ENCODE results near the gene PAPPA. TPM values are rescaled to one million over a fixed set of nuclear protein-coding genes. Genes with fewer than 3 reads are reported as not detected.
A peak's percentile ranks its signal among the peaks of the same experiment; 100 is the strongest.

PAPPA gene
- total and polyA plus RNA-seq, 2 experiments from 2014 or later = 0.76 to 0.80 TPM

- H3K4me1 ChIP-seq (ENCODE audit: low read depth) = no peaks in the 10 kb centered on the region
- DNase-seq (ENCODE audit: low read depth in 1 of 2, low spot score in 1 of 2) = no peak
- no peaks in the 10 kb centered on the region for H3K9me3 ChIP-seq (ENCODE audit: low read depth)
- no peak overlapping the region for H3K4me3 ChIP-seq
- no peaks in the 10 kb centered on the region for H3K36me3 ChIP-seq
- TF ChIP-seq, protein P1, sequence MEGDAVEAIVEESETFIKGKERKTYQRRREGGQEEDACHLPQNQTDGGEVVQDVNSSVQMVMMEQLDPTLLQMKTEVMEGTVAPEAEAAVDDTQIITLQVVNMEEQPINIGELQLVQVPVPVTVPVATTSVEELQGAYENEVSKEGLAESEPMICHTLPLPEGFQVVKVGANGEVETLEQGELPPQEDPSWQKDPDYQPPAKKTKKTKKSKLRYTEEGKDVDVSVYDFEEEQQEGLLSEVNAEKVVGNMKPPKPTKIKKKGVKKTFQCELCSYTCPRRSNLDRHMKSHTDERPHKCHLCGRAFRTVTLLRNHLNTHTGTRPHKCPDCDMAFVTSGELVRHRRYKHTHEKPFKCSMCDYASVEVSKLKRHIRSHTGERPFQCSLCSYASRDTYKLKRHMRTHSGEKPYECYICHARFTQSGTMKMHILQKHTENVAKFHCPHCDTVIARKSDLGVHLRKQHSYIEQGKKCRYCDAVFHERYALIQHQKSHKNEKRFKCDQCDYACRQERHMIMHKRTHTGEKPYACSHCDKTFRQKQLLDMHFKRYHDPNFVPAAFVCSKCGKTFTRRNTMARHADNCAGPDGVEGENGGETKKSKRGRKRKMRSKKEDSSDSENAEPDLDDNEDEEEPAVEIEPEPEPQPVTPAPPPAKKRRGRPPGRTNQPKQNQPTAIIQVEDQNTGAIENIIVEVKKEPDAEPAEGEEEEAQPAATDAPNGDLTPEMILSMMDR (IDR thresholded peaks at IDR 0.05; ENCODE audit: low read depth, low read length) = no peak
- no peak overlapping the region for H3K27ac ChIP-seq
- no peaks in the 10 kb centered on the region for H3K27me3 ChIP-seq
These were observed 97.8 kb downstream of the PAPPA start for GRCh38 chr9:116251366-116251765.

DNA sequence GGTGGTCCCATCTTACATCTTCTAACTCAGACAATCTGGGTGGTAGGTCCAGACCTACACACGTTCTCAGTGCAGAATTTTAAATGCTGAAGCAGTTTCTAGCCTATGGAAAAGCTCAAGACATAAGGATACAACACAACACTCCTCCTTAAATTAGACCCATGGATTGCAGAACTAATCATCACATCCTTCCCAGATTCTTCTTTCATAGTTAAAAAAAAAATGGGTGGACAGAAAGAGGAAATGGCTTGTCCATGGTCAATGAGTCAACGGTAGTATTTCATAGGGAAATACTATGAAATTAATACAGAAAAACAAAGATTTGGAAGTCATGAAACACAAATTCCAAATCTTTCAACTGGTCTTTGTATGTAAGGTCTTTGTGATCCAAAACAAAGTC is 106.9 kb downstream of the PAPPA start:
- TF ChIP-seq, protein P1 (IDR thresholded peaks at IDR 0.05; ENCODE audit: low read depth, low read length) = no peak
- no peaks in the 10 kb centered on the region for H3K27me3 ChIP-seq
- no peaks in the 10 kb centered on the region for H3K9me3 ChIP-seq (ENCODE audit: low read depth)
- H3K36me3 ChIP-seq = no peaks in the 10 kb centered on the region
- no peaks in the 10 kb centered on the region for H3K4me1 ChIP-seq (ENCODE audit: low read depth)
- no peak overlapping the region for H3K4me3 ChIP-seq
- H3K27ac ChIP-seq = no peak overlapping the region
- no peak for DNase-seq (ENCODE audit: low read depth in 1 of 2, low spot score in 1 of 2)

GRCh38 chr9:116262448-116262847 is 108.9 kb downstream of the PAPPA start:
- no peak for DNase-seq (ENCODE audit: low read depth in 1 of 2, low spot score in 1 of 2)
- H3K27ac ChIP-seq = no peak overlapping the region
- H3K9me3 ChIP-seq (ENCODE audit: low read depth) = no peaks in the 10 kb centered on the region
- TF ChIP-seq, protein P1 (IDR thresholded peaks at IDR 0.05; ENCODE audit: low read depth, low read length) = no peak
- no peaks in the 10 kb centered on the region for H3K27me3 ChIP-seq
- H3K36me3 ChIP-seq = no peaks in the 10 kb centered on the region
- H3K4me3 ChIP-seq = no peak overlapping the region
- no peaks in the 10 kb centered on the region for H3K4me1 ChIP-seq (ENCODE audit: low read depth)

GRCh38 chr9:116264361-116264760 is 110.8 kb downstream of the PAPPA start:
- Histone ChIP-seq H3K9me3 (ENCODE audit: low read depth) (no peaks in the 10 kb centered on the region), H3K36me3 (no peaks in the 10 kb centered on the region), H3K27me3 (no peaks in the 10 kb centered on the region), H3K4me3 (no peak overlapping the region), H3K27ac (no peak overlapping the region), H3K4me1 (ENCODE audit: low read depth) (peaks cover 5% of the 10 kb centered on the region)
- TF ChIP-seq, protein P1 (IDR thresholded peaks at IDR 0.05; ENCODE audit: low read depth, low read length) = no peak
- no peak for DNase-seq (ENCODE audit: low read depth in 1 of 2, low spot score in 1 of 2)

DNA sequence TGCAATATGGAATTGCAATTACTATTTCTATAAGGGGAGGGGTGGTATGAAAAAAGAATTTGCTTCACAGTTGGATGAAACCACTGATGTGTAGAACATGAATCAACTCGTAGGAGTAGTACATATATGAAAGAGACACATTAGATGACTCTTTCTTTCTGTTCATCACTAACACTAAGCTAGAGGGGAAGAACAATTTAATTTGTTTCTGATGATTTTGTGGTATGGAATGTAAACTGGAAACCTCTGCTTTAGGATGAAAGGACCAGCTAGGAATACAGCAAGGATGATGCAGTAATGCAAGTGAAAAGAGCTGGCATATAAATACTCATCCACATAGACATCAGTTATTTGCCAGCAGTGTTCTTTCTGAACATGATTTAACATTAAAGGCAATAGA is 113.4 kb downstream of the PAPPA start:
- Histone ChIP-seq H3K27ac (no peak overlapping the region), H3K9me3 (ENCODE audit: low read depth) (no peaks in the 10 kb centered on the region), H3K4me1 (ENCODE audit: low read depth) (peaks cover 6% of the 10 kb centered on the region), H3K36me3 (no peaks in the 10 kb centered on the region), H3K27me3 (peaks cover 3% of the 10 kb centered on the region), H3K4me3 (no peak overlapping the region)
- TF ChIP-seq, protein P1 (IDR thresholded peaks at IDR 0.05; ENCODE audit: low read depth, low read length) = no peak
- no peak for DNase-seq (ENCODE audit: low read depth in 1 of 2, low spot score in 1 of 2)

- no peaks in the 10 kb centered on the region for H3K36me3 ChIP-seq
- DNase-seq (ENCODE audit: low read depth in 1 of 2, low spot score in 1 of 2) = peak; percentile 25 to 35
- TF ChIP-seq, protein P1 (IDR thresholded peaks at IDR 0.05; ENCODE audit: low read depth, low read length) = no peak
- no peaks in the 10 kb centered on the region for H3K9me3 ChIP-seq (ENCODE audit: low read depth)
- H3K4me3 ChIP-seq = no peak overlapping the region
- H3K27ac ChIP-seq = no peak overlapping the region
- H3K4me1 ChIP-seq (ENCODE audit: low read depth) = peaks cover 12% of the 10 kb centered on the region
- H3K27me3 ChIP-seq = peaks cover 3% of the 10 kb centered on the region
These were observed 115.7 kb downstream of the PAPPA start for GRCh38 chr9:116269250-116269649.
